ENCODE measurements around the gene PDPK1. TPM values are rescaled to one million over a fixed set of nuclear protein-coding genes. Genes with fewer than 3 reads are reported as not detected.
"Not testable (repeated sequence)": the region's sequence is repeated elsewhere in the genome, so short reads cannot be mapped to it uniquely, and the experiment has no call there.

PDPK1 gene
- polyA plus RNA-seq, 4 donors = 22.2 to 48.9 (median 32.2) TPM

- no peak for FAIRE-seq
- WGBS, 3 donors = 12 to 19% (median 13%) methylated on average over 11 of the region's 11 CpGs
- H3K27me3 ChIP-seq (ENCODE audit: control insufficient read depth in 3 of 3, insufficient read depth in 3 of 3, low read length in 3 of 3) = no peaks in the 10 kb centered on the region
- peak within 1 kb of the TSS; percentile 98 to 99 (median 98) for H3K27ac ChIP-seq (ENCODE audit: low read depth in 1 of 3, low read length in 2 of 3)
- H3K36me3 ChIP-seq (ENCODE audit: control insufficient read depth in 3 of 3, insufficient read depth in 2 of 3, low read depth in 1 of 3, low read length in 3 of 3) = peaks cover 0 to 49% (median 8%) of the 10 kb centered on the region in 3 donors
- H3K9me3 ChIP-seq (ENCODE audit: control insufficient read depth in 2 of 2, insufficient read depth in 1 of 2, low read depth in 1 of 2, low read length in 1 of 2) = no peaks in the 10 kb centered on the region
- H3K4me1 ChIP-seq (ENCODE audit: control insufficient read depth in 3 of 3, insufficient read depth in 2 of 3, low read depth in 1 of 3, low read length in 2 of 3) = peaks cover 0 to 31% (median 5%) of the 10 kb centered on the region in 3 donors
- no peak for DNase-seq
- peak within 1 kb of the TSS; percentile 50 to 76 (median 66) for H3K4me3 ChIP-seq (ENCODE audit: low read depth in 1 of 3, low read length in 3 of 3)
These were observed 6.5 kb upstream of the PDPK1 start, which contains the start of gene CEMP1 for GRCh38 chr16:2531371-2531695. Gene CEMP1, minus strand, starts transcription at chr16:2531408. Its CDS starts 335 bp downstream, at chr16:2531073.

GRCh38 chr16:2531696-2532493 lies 5.9 kb upstream of the PDPK1 start:
- H3K27ac ChIP-seq (ENCODE audit: low read depth in 1 of 3, low read length in 2 of 3) = peak overlapping the region; percentile 98 to 99 (median 98)
- no peaks in the 10 kb centered on the region for H3K27me3 ChIP-seq (ENCODE audit: control insufficient read depth in 3 of 3, insufficient read depth in 3 of 3, low read length in 3 of 3)
- peak overlapping the region; percentile 50 to 76 (median 66) for H3K4me3 ChIP-seq (ENCODE audit: low read depth in 1 of 3, low read length in 3 of 3)
- H3K36me3 ChIP-seq (ENCODE audit: control insufficient read depth in 3 of 3, insufficient read depth in 2 of 3, low read depth in 1 of 3, low read length in 3 of 3) = peaks cover 0 to 43% (median 8%) of the 10 kb centered on the region in 3 donors
- peak; percentile 99 for DNase-seq
- H3K9me3 ChIP-seq (ENCODE audit: control insufficient read depth in 2 of 2, insufficient read depth in 1 of 2, low read depth in 1 of 2, low read length in 1 of 2) = no peaks in the 10 kb centered on the region
- no peak for FAIRE-seq
- peaks cover 0 to 31% (median 5%) of the 10 kb centered on the region in 3 donors for H3K4me1 ChIP-seq (ENCODE audit: control insufficient read depth in 3 of 3, insufficient read depth in 2 of 3, low read depth in 1 of 3, low read length in 2 of 3)
- 0 to 1% (median 1%) methylated on average over 57 to 84 of the region's 84 CpGs for WGBS, 3 donors

- H3K36me3 ChIP-seq (ENCODE audit: control insufficient read depth in 3 of 3, insufficient read depth in 2 of 3, low read depth in 1 of 3, low read length in 3 of 3) = peaks cover 0 to 36% (median 8%) of the 10 kb centered on the region in 3 donors
- DNase-seq (peak; percentile 84 to 91), FAIRE-seq (no peak)
- no peaks in the 10 kb centered on the region for H3K9me3 ChIP-seq (ENCODE audit: control insufficient read depth in 2 of 2, insufficient read depth in 1 of 2, low read depth in 1 of 2, low read length in 1 of 2)
- H3K27ac ChIP-seq (ENCODE audit: low read depth in 1 of 3, low read length in 2 of 3) = peak overlapping the region; percentile 98 to 99 (median 98)
- H3K27me3 ChIP-seq (ENCODE audit: control insufficient read depth in 3 of 3, insufficient read depth in 3 of 3, low read length in 3 of 3) = no peaks in the 10 kb centered on the region
- peak overlapping the region; percentile 50 to 76 (median 66) for H3K4me3 ChIP-seq (ENCODE audit: low read depth in 1 of 3, low read length in 3 of 3)
- H3K4me1 ChIP-seq (ENCODE audit: control insufficient read depth in 3 of 3, insufficient read depth in 2 of 3, low read depth in 1 of 3, low read length in 2 of 3) = peaks cover 0 to 27% (median 5%) of the 10 kb centered on the region in 3 donors
- 0 to 1% (median 1%) methylated on average over 37 of the region's 37 CpGs for WGBS, 3 donors
These were observed 5.2 kb upstream of the PDPK1 start for GRCh38 chr16:2532494-2533141.

GRCh38 chr16:2533142-2533755 lies 4.6 kb upstream of the PDPK1 start:
- H3K27me3 ChIP-seq (ENCODE audit: control insufficient read depth in 3 of 3, insufficient read depth in 3 of 3, low read length in 3 of 3); DNase-seq; H3K9me3 ChIP-seq (ENCODE audit: control insufficient read depth in 2 of 2, insufficient read depth in 1 of 2, low read depth in 1 of 2, low read length in 1 of 2); FAIRE-seq: not testable (repeated sequence)
- 22 to 27% (median 22%) methylated on average over 16 of the region's 16 CpGs for WGBS, 3 donors
- Histone ChIP-seq H3K36me3 (ENCODE audit: control insufficient read depth in 3 of 3, insufficient read depth in 2 of 3, low read depth in 1 of 3, low read length in 3 of 3) (peaks cover 0 to 29% (median 8%) of the 10 kb centered on the region in 3 donors), H3K4me3 (ENCODE audit: low read depth in 1 of 3, low read length in 3 of 3) (peak overlapping the region in 1 of 3 donors; percentile 66), H3K27ac (ENCODE audit: low read depth in 1 of 3, low read length in 2 of 3) (peak overlapping the region; percentile 98 to 99 (median 98)), H3K4me1 (ENCODE audit: control insufficient read depth in 3 of 3, insufficient read depth in 2 of 3, low read depth in 1 of 3, low read length in 2 of 3) (peaks cover 0 to 21% (median 5%) of the 10 kb centered on the region in 3 donors)

- peaks cover 0 to 17% (median 5%) of the 10 kb centered on the region in 3 donors for H3K4me1 ChIP-seq (ENCODE audit: control insufficient read depth in 3 of 3, insufficient read depth in 2 of 3, low read depth in 1 of 3, low read length in 2 of 3)
- H3K27ac ChIP-seq (ENCODE audit: low read depth in 1 of 3, low read length in 2 of 3) = no peak overlapping the region
- no peaks in the 10 kb centered on the region for H3K27me3 ChIP-seq (ENCODE audit: control insufficient read depth in 3 of 3, insufficient read depth in 3 of 3, low read length in 3 of 3)
- no peaks in the 10 kb centered on the region for H3K9me3 ChIP-seq (ENCODE audit: control insufficient read depth in 2 of 2, insufficient read depth in 1 of 2, low read depth in 1 of 2, low read length in 1 of 2)
- DNase-seq (no peak), FAIRE-seq (no peak)
- H3K4me3 ChIP-seq (ENCODE audit: low read depth in 1 of 3, low read length in 3 of 3) = no peak overlapping the region
- peaks cover 0 to 23% (median 5%) of the 10 kb centered on the region in 3 donors for H3K36me3 ChIP-seq (ENCODE audit: control insufficient read depth in 3 of 3, insufficient read depth in 2 of 3, low read depth in 1 of 3, low read length in 3 of 3)
- WGBS, 3 donors = 86 to 89% (median 89%) methylated on average over 11 of the region's 11 CpGs
These were observed 3.9 kb upstream of the PDPK1 start for GRCh38 chr16:2533912-2534311.

GRCh38 chr16:2534335-2534734 lies 3.5 kb upstream of the PDPK1 start:
- not testable (repeated sequence) for H3K27me3 ChIP-seq (ENCODE audit: control insufficient read depth in 3 of 3, insufficient read depth in 3 of 3, low read length in 3 of 3); FAIRE-seq; DNase-seq; H3K27ac ChIP-seq (ENCODE audit: low read depth in 1 of 3, low read length in 2 of 3); H3K9me3 ChIP-seq (ENCODE audit: control insufficient read depth in 2 of 2, insufficient read depth in 1 of 2, low read depth in 1 of 2, low read length in 1 of 2); H3K4me3 ChIP-seq (ENCODE audit: low read depth in 1 of 3, low read length in 3 of 3)
- peaks cover 2 to 20% (median 5%) of the 10 kb centered on the region in 3 donors for H3K4me1 ChIP-seq (ENCODE audit: control insufficient read depth in 3 of 3, insufficient read depth in 2 of 3, low read depth in 1 of 3, low read length in 2 of 3)
- H3K36me3 ChIP-seq (ENCODE audit: control insufficient read depth in 3 of 3, insufficient read depth in 2 of 3, low read depth in 1 of 3, low read length in 3 of 3) = peaks cover 0 to 21% (median 4%) of the 10 kb centered on the region in 3 donors
- 89 to 94% (median 92%) methylated on average over 5 of the region's 5 CpGs for WGBS, 3 donors

- FAIRE-seq = no peak
- no peaks in the 10 kb centered on the region for H3K27me3 ChIP-seq (ENCODE audit: control insufficient read depth in 3 of 3, insufficient read depth in 3 of 3, low read length in 3 of 3)
- peak overlapping the region in 1 of 3 donors; percentile 43 for H3K27ac ChIP-seq (ENCODE audit: low read depth in 1 of 3, low read length in 2 of 3)
These were observed 2.2 kb upstream of the PDPK1 start for GRCh38 chr16:2535625-2536013.

More at GRCh38 chr16:2535625-2536013, 2.2 kb upstream of the PDPK1 start:
- H3K9me3 ChIP-seq (ENCODE audit: control insufficient read depth in 2 of 2, insufficient read depth in 1 of 2, low read depth in 1 of 2, low read length in 1 of 2) = no peaks in the 10 kb centered on the region
- peaks cover 4 to 26% (median 5%) of the 10 kb centered on the region in 3 donors for H3K4me1 ChIP-seq (ENCODE audit: control insufficient read depth in 3 of 3, insufficient read depth in 2 of 3, low read depth in 1 of 3, low read length in 2 of 3)
- no peak overlapping the region for H3K4me3 ChIP-seq (ENCODE audit: low read depth in 1 of 3, low read length in 3 of 3)
- H3K36me3 ChIP-seq (ENCODE audit: control insufficient read depth in 3 of 3, insufficient read depth in 2 of 3, low read depth in 1 of 3, low read length in 3 of 3) = peaks cover 0 to 18% (median 0%) of the 10 kb centered on the region in 3 donors
- 74 to 87% (median 87%) methylated on average over 9 of the region's 9 CpGs for WGBS, 3 donors
- no peak for DNase-seq

Data from small intestine (tissue), 7 donors.